HEK293T (cell line): Measurements from ENCODE around the gene KLHL36.

Experiments
- CTCF ChIA-PET: fragments of 350-600 bp; formaldehyde crosslinking; extraction: SDS; loops from one replicate; lab custom pipeline; 2021; ENCODE audit warnings: antibody characterized with exemption, inconsistent platforms; lab: Yijun Ruan, JAX
- POLR2A ChIA-PET: fragments of 350-600 bp; formaldehyde crosslinking; extraction: SDS; loops from one replicate; lab custom pipeline; 2020; ENCODE audit warnings: antibody characterized with exemption, inconsistent platforms; lab: Yijun Ruan, JAX
- DNase-seq: peaks from one replicate; pipeline ENCODE4 v3.0.0; 2012; ENCODE audit warnings: mixed read lengths; ENCODE audit errors: extremely low spot score
- ARNT ChIP-seq: fragments of 450-650 bp; IDR thresholded peaks from 2 replicates; pipeline ENCODE4 v1.6.1; 2017; ENCODE audit warnings: mild to moderate bottlenecking
- BHLHE40 ChIP-seq: fragments of 450-650 bp; IDR thresholded peaks from 2 replicates; pipeline ENCODE4 v1.6.1; 2016; ENCODE audit warnings: mild to moderate bottlenecking, moderate library complexity, borderline replicate concordance
- CTBP1 ChIP-seq: fragments of 450-650 bp; IDR thresholded peaks from 2 replicates; pipeline ENCODE4 v1.6.1; 2016; ENCODE audit warnings: borderline replicate concordance
- ELF4 ChIP-seq: fragments of 450-650 bp; IDR thresholded peaks from 2 replicates; pipeline ENCODE4 v1.6.1; 2017; ENCODE audit warnings: antibody characterized with exemption
- FOXA1 ChIP-seq: fragments of 450-650 bp; IDR thresholded peaks from 2 replicates; pipeline ENCODE4 v1.6.1; 2016; ENCODE audit warnings: mild to moderate bottlenecking
- FOXK2 ChIP-seq: fragments of 450-650 bp; IDR thresholded peaks from 2 replicates; pipeline ENCODE4 v1.6.1; 2016; ENCODE audit warnings: mild to moderate bottlenecking
- FOXM1 ChIP-seq: fragments of 450-650 bp; IDR thresholded peaks from 2 replicates; pipeline ENCODE4 v1.6.1; 2017; ENCODE audit warnings: mild to moderate bottlenecking, borderline replicate concordance
- HDGF ChIP-seq: fragments of 450-650 bp; IDR thresholded peaks from 2 replicates; pipeline ENCODE4 v1.6.1; 2017; ENCODE audit warnings: antibody characterized with exemption, borderline replicate concordance
- L3MBTL2 ChIP-seq: fragments of 450-650 bp; conservative IDR thresholded peaks from 2 replicates; pipeline ENCODE4 v1.6.1; 2016; ENCODE audit warnings: mild to moderate bottlenecking
- LEF1 ChIP-seq: fragments of 450-650 bp; IDR thresholded peaks from 2 replicates; pipeline ENCODE4 v1.6.1; 2017; ENCODE audit warnings: mild to moderate bottlenecking, borderline replicate concordance
- NFRKB ChIP-seq: fragments of 450-650 bp; IDR thresholded peaks from 2 replicates; pipeline ENCODE4 v1.6.1; 2016; ENCODE audit warnings: mild to moderate bottlenecking, moderate library complexity
- SP1 ChIP-seq: fragments of 450-650 bp; IDR thresholded peaks from 2 replicates; pipeline ENCODE4 v1.6.1; 2017
- SUZ12 ChIP-seq: fragments of 450-650 bp; IDR thresholded peaks from 2 replicates; pipeline ENCODE4 v1.6.1; 2016; ENCODE audit warnings: mild to moderate bottlenecking
- TARDBP ChIP-seq: fragments of 450-650 bp; IDR thresholded peaks from 2 replicates; pipeline ENCODE4 v1.6.1; 2016
- ZNF384 ChIP-seq: fragments of 450-650 bp; IDR thresholded peaks from 2 replicates; pipeline ENCODE4 v1.6.1; 2016
- TF ChIP-seq, protein P1 (sequence below): fragments of 450-650 bp; IDR thresholded peaks from 2 replicates; pipeline ENCODE4 v1.6.1; 2016

Gene KLHL36

DNA sequence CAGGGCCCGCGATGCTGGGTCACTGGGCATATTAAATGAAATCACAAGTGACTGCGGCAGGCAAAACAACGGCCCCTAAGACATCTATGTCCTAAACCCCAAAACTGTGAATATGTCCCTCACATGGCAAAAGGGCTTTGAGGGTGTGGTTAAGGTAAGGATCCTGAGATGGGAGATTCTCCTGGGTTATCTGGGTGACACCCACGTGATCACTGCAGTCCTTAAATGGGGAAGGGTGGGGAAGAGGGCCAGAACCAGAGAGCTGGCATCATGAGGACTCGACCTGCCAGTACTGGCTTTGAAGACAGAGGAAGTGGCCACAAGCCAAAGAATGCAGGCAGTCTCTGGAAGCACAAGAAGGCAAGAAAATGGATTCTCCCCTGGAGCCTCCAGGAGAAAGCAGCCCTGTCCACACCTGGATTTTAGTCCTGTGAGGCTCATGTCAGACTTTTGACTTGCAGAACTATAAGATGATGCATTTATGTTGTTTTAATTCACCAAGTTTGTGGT lies 42.9 kb upstream of the KLHL36 start:
- TF ChIP-seq FOXK2 (no peak), BHLHE40 (no peak), FOXM1 (no peak), NFRKB (no peak), SUZ12 (no peak), ARNT (no peak), SP1 (no peak), ELF4 (no peak), CTBP1 (no peak), ZNF384 (no peak), HDGF (no peak), TARDBP (no peak), FOXA1 (no peak), LEF1 (no peak), L3MBTL2 (no peak)
- TF ChIP-seq, protein P1, sequence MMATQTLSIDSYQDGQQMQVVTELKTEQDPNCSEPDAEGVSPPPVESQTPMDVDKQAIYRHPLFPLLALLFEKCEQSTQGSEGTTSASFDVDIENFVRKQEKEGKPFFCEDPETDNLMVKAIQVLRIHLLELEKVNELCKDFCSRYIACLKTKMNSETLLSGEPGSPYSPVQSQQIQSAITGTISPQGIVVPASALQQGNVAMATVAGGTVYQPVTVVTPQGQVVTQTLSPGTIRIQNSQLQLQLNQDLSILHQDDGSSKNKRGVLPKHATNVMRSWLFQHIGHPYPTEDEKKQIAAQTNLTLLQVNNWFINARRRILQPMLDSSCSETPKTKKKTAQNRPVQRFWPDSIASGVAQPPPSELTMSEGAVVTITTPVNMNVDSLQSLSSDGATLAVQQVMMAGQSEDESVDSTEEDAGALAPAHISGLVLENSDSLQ: no peak
- ChIA-PET CTCF (no interaction called here), POLR2A (no interaction called here)
- DNase-seq: no peak

DNA sequence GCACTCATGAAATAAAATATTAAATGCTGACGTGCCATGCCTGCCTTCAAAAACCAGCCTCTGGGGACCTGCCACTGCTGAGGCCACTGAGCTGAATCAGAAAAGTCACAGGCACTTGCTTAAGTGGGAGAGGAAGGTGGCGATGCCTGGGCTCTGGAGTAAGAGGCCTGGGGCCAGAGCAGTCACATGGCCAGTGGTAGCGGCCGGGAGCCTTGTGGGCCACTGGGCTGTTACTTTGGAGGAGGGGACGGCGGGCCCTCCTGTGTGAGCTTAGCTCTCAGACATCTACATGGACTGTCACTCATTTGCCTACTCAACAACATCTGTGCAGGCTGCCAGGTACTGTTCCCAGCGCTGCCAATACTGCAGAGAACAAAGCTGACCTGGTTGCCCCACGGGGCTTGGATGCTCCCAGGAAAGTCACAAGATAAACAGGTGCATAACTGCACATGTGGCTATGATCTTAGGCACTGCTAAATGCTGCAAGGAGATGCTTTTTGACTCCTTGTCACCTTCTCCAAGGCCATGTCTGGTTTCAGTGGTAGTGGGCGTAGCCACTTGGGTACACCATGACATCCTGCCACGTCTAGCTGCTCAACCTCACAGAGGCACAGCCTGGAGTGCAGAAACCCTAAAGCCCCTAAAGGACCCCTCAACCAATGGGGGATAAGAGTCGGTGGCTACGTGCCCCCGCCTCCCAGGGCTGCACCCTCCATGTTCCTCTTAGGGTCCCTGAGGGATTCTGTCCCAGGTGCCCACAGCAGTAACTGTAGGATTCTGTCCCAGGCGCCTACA lies 42.0 kb upstream of the KLHL36 start:
- POLR2A ChIA-PET: no interaction called here
- no peak for DNase-seq
- TF ChIP-seq ARNT: no peak
- TF ChIP-seq ELF4: no peak
- TF ChIP-seq FOXK2: no peak
- no peak for TF ChIP-seq LEF1
- TF ChIP-seq FOXA1: no peak
- no peak for TF ChIP-seq HDGF
- TF ChIP-seq BHLHE40: no peak
- TF ChIP-seq FOXM1: no peak
- TF ChIP-seq NFRKB: no peak
- no peak for TF ChIP-seq SUZ12
- TF ChIP-seq, protein P1: no peak
- no peak for TF ChIP-seq SP1
- TF ChIP-seq TARDBP: no peak
- no peak for TF ChIP-seq L3MBTL2
- TF ChIP-seq CTBP1: no peak
- TF ChIP-seq ZNF384: no peak
- CTCF ChIA-PET: interaction anchor here (0.6 kb wide), 1 partner anchor 54 kb away, joined by 3 read pairs; no protein-coding TSS in a partner anchor

DNA sequence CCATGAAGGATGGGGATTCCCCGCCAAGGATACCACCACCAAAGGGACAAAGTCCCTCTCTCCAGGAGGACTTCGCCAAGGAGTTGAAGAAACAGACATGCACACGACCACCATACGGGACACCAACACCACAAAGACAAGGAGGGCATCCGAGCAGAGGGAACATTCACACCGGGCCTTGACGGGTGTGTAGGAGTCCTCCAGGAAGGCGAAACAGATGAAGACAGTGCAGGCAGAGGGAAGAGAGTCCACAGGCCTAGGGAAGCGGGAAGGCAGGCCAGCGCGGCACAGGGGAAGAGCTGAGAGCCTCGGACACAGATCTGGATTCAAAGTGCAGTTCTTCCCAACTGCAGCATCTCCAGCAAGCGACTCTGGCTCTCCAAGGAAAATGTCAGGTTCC lies 41.2 kb upstream of the KLHL36 start:
- CTCF ChIA-PET: no interaction called here
- TF ChIP-seq SP1 (no peak), HDGF (no peak), BHLHE40 (no peak), FOXA1 (no peak), ELF4 (no peak), ARNT (no peak), NFRKB (no peak), LEF1 (no peak), ZNF384 (no peak), FOXM1 (no peak), CTBP1 (no peak), FOXK2 (no peak), SUZ12 (no peak), L3MBTL2 (no peak), TARDBP (no peak)
- TF ChIP-seq, protein P1: no peak
- POLR2A ChIA-PET: no interaction called here
- no peak for DNase-seq

DNA sequence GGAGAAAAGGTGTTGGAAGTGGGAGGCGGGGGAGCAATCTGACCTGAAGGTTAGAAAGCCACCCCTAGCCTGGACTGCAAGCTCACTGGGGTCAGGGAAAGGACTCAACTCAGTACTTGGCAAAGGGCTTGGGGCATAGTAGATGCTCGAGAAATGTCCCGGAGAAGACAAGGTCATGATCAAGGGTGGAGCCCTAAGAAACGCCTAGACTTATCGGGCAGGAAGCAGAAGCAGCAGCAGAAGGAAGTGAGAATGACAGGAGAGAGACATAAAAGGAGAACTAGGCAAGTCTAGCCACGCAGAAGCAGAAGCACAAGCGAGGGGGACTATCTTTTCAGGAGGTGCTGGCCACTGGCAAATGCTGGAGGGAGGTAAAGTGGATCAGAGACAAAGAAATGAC lies 40.6 kb upstream of the KLHL36 start:
- DNase-seq: no peak
- ChIA-PET POLR2A (no interaction called here), CTCF (no interaction called here)
- TF ChIP-seq BHLHE40 (no peak), SP1 (no peak), FOXA1 (no peak), ZNF384 (no peak), L3MBTL2 (no peak), CTBP1 (no peak), SUZ12 (no peak), ELF4 (no peak), TARDBP (no peak)
- TF ChIP-seq, protein P1: no peak

DNA sequence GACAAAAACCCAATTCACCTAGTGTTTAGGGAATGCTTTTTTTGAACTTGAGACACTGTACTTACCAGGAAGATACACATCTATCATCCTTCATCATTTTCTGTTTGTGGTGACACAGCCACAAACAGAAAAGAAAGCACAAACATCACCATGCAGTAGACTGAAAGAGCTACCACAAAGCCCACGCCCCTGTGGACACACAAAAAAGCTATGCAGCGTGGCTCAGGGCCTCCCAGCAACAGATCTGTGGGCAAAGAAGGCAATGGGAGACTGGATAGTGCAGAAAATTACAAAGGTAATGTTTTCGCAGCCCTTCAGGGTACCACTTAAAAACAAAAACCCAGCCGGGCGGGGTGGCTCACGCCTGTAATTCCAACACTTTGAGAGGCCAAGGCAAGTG lies 40.0 kb upstream of the KLHL36 start:
- POLR2A ChIA-PET: no interaction called here
- CTCF ChIA-PET: no interaction called here

More for the DNA sequence above, 40.0 kb upstream of the KLHL36 start:
- TF ChIP-seq CTBP1 (no peak), LEF1 (no peak), NFRKB (no peak), SP1 (no peak), FOXK2 (no peak), L3MBTL2 (no peak)
- DNase-seq: no peak
